CD4-positive, alpha-beta T cell treated with Interleukin-15 for 1 hour (primary cell): ENCODE measurements around the gene HOXA4.

Source experiments
- DNase-seq: peaks from one replicate; pipeline ENCODE4 v3.0.0-alpha.2; 2020

Gene HOXA4

DNA sequence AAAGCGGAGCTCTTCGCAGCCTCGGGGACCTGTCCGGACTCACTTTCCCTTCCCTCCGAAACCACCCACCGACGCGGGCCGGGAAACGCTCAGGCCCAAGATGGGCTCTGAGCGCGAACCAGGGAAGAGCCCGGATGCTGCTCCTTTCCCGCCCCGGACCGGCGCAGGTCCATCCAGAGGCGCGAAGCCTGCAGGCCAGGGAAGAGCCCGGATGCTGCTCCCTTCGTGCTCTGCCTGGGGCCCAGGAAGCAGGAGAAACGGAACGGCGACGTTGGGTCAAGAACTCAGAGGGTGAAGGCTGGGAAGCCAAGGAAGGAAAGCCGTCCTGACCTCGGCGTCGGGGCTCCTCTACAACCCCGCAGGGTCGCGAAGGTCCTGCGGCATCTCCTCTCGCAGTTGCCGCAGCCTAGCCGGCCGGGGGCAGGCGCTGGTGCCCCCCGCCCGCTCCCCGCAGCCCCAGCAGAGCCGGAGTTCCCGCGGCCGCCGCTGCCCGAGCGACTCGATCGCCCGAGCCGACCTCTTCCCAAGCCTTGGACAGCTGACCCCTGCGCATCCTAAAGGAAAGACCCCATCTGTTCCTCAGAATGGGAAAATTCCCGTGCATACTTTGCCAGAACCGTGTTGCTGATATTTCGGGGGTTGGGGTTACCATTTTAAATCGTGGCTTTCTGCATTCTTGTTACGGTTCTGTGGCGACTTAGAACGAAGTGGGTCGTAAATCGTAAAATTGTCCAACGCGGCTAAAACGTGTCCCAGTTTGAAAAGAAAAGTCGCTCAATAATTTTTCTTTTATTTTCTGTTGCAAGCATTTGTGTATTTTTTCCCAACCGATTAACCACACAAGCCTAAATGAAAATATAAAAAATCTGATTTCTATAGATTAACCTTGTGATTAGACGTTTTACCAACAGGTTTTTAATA lies 42.3 kb downstream of the HOXA4 start:
- no peak for DNase-seq

DNA sequence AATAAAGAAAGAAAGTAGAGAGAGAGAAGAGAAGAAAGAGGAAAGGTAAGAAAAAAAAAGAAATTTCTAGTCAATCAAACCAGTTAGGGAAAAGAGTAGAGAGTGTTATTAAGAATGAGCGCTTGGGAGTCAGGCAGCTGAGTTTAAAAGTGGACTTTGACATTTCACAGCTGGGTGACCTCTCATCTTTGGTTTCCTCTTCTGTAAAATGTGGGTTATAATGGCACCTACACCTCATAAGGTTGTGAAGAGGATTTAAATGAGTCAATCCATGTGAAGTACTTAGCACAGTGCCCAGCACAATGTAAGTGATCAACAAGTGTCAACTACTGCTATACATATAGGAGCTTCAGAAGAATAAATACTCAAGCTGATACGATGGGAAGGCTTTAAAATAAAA lies 46.9 kb downstream of the HOXA4 start:
- no peak for DNase-seq

DNA sequence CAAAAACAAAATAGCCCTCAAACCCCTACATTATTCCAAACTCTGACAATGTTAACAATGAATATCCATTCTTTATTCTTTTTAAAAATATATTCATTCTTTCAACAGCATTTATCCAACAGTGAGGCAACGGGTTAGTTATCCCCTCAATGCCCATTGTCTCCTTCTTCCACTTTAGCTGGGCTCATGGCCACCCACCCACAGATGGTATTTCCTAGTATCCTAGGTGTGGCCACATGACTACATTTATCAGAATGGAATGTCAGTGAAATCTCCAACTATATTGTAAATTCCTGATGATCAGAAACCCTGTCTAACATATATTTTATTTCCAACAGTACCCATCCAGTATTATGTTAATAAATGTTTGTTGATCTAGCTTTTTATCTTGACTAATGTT lies 48.4 kb downstream of the HOXA4 start:
- DNase-seq = no peak

DNA sequence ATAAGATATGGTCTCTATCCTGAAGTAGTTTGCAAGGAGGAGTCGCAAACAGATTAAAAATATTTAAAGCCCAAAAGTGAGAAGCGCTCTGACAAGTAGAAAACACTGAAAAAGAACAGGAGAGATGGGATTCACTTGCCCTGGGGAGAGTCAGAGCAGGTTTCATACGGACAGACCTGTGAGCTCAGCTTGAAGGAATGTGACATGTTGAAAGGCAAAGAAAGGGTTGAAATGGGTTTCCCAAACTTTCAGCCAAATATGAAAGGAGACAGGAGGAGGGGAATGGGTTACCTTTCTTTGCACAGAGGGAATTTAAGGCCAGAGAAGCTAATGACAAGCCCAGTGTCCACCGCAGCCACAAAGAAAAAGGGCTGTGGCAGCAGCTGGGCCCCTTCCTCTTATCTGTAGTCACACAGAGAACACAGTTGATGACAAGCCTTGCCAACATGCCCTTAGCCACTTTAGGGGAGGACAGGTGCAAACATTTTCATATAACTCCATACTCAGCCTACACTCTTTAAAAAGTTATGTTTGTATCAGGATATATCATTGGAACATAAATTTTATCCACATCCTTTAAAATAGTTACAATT lies 49.6 kb downstream of the HOXA4 start:
- DNase-seq = no peak

DNA sequence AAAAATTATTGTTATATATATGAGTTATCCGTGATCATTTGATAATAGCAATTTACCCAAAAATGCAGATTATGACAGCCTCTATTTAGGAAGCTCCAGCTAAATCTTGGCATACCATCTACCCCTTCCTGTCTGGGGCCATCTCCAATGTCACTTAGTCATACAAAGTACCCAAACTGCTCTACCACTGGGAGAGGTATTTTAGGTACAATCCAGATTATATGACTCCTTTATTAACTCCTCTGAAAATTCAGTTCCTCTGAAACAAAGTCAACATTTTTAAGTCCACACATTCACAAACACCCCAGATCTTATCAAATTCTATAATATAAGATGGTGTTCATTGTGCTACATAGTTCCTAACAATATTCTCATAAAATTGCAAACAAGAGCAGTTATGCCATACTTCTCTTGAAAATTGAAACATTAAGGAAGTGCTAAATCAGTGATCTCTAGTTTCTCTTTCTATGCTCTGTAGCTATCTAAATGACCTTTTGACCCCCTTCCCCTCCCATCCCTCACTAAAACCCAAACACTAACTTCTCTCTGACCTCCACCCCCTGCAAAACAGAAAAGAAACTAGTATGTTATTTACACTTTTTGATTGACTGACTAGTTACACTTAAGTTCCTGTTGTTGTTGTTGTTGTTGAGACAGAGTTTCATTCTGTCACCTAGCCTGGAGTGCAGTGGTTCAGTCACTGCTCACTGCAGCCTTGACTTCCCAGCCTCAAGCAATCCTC lies 51.2 kb downstream of the HOXA4 start:
- DNase-seq = no peak

DNA sequence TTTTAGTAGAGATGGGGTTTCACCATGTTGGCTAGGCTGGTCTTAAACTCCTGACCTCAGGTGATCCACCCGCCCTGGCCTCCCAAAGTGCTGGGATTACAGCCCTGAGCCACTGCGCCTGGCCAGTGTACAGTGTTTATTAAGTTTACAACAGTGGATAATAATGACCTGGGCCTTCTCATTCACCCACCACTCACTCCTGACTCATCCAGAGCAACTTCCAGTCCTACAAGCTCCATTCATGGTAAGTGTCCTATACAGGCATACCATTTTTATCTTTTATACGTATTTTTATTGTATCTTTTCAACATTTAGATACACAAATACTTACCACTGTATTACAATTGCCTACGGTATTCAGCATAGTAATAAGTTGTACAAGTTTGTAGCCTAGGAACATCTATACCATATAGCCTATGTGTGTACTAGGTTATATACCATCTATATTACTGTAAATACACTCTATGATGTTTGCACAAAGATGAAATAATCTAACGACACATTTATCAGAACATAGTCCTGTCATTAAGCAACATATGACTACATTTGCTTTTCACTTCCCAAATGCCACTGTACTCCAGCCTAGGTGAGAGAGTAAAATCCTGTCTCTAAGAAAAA lies 51.8 kb downstream of the HOXA4 start:
- DNase-seq = no peak
